ENCODE results near the gene FREY1. TPM values are rescaled to one million over a fixed set of nuclear protein-coding genes. Genes with fewer than 3 reads are reported as not detected.

FREY1 gene
- total RNA-seq, 1 donor from 2014 or later: 1.1 TPM

GRCh38 chr11:45886816-45887520 is 20.1 kb downstream of the FREY1 start:
- H3K9me3 Mint-ChIP-seq (ENCODE audit: unreplicated experiment): no peaks in the 10 kb centered on the region
- TF ChIP-seq CTCF (IDR thresholded peaks at IDR 0.05; ENCODE audit: unreplicated experiment): no peak
- DNase-seq (ENCODE audit: low spot score): no peak
- H3K36me3 Mint-ChIP-seq (ENCODE audit: low read depth, unreplicated experiment): peaks cover 6% of the 10 kb centered on the region
- peaks cover 18% of the 10 kb centered on the region for H3K27me3 Mint-ChIP-seq (ENCODE audit: unreplicated experiment)
- no peaks in the 10 kb centered on the region for H3K4me1 Mint-ChIP-seq (ENCODE audit: unreplicated experiment)
- no peak overlapping the region for H3K27ac Mint-ChIP-seq (ENCODE audit: unreplicated experiment)
- no peak overlapping the region for H3K4me3 Mint-ChIP-seq (ENCODE audit: unreplicated experiment)

GRCh38 chr11:45885921-45886721 is 20.9 kb downstream of the FREY1 start:
- Mint-ChIP-seq H3K27ac (ENCODE audit: unreplicated experiment) (no peak overlapping the region), H3K4me3 (ENCODE audit: unreplicated experiment) (no peak overlapping the region), H3K27me3 (ENCODE audit: unreplicated experiment) (peaks cover 15% of the 10 kb centered on the region), H3K9me3 (ENCODE audit: unreplicated experiment) (no peaks in the 10 kb centered on the region), H3K4me1 (ENCODE audit: unreplicated experiment) (no peaks in the 10 kb centered on the region), H3K36me3 (ENCODE audit: low read depth, unreplicated experiment) (peaks cover 6% of the 10 kb centered on the region)
- no peak for DNase-seq (ENCODE audit: low spot score)
- TF ChIP-seq CTCF (IDR thresholded peaks at IDR 0.05; ENCODE audit: unreplicated experiment): no peak

- Mint-ChIP-seq H3K27me3 (ENCODE audit: unreplicated experiment) (peaks cover 18% of the 10 kb centered on the region), H3K4me3 (ENCODE audit: unreplicated experiment) (peak within 1 kb of the TSS; percentile 80), H3K27ac (ENCODE audit: unreplicated experiment) (peak within 1 kb of the TSS; percentile 21), H3K9me3 (ENCODE audit: unreplicated experiment) (no peaks in the 10 kb centered on the region), H3K4me1 (ENCODE audit: unreplicated experiment) (no peaks in the 10 kb centered on the region), H3K36me3 (ENCODE audit: low read depth, unreplicated experiment) (peaks cover 13% of the 10 kb centered on the region)
- no peak for TF ChIP-seq CTCF (IDR thresholded peaks at IDR 0.05; ENCODE audit: unreplicated experiment)
- DNase-seq (ENCODE audit: low spot score): peak; percentile 66
Measured at GRCh38 chr11:45885274-45885920, 21.7 kb downstream of the FREY1 start, which contains the start of gene MAPK8IP1. MAPK8IP1 (plus strand) TSS chr11:45885651; CDS start chr11:45885821, 170 bp downstream.

GRCh38 chr11:45884596-45885185 is 22.4 kb downstream of the FREY1 start:
- H3K9me3 Mint-ChIP-seq (ENCODE audit: unreplicated experiment): no peaks in the 10 kb centered on the region
- DNase-seq (ENCODE audit: low spot score): no peak
- H3K27me3 Mint-ChIP-seq (ENCODE audit: unreplicated experiment): peaks cover 18% of the 10 kb centered on the region
- peaks cover 18% of the 10 kb centered on the region for H3K36me3 Mint-ChIP-seq (ENCODE audit: low read depth, unreplicated experiment)
- peak overlapping the region; percentile 21 for H3K27ac Mint-ChIP-seq (ENCODE audit: unreplicated experiment)
- no peak for TF ChIP-seq CTCF (IDR thresholded peaks at IDR 0.05; ENCODE audit: unreplicated experiment)
- peak overlapping the region; percentile 80 for H3K4me3 Mint-ChIP-seq (ENCODE audit: unreplicated experiment)
- no peaks in the 10 kb centered on the region for H3K4me1 Mint-ChIP-seq (ENCODE audit: unreplicated experiment)

Data from endothelial cell (in vitro differentiated cells).